HG03139 (cell line): Measurements from ENCODE around the gene ORC1.

Experiments
- ATAC-seq: cut with Tn5 transposase; IDR thresholded peaks from one replicate; pipeline ENCODE4 v1.9.1; 2021; ENCODE audit not compliant: unreplicated experiment

ORC1 gene

DNA sequence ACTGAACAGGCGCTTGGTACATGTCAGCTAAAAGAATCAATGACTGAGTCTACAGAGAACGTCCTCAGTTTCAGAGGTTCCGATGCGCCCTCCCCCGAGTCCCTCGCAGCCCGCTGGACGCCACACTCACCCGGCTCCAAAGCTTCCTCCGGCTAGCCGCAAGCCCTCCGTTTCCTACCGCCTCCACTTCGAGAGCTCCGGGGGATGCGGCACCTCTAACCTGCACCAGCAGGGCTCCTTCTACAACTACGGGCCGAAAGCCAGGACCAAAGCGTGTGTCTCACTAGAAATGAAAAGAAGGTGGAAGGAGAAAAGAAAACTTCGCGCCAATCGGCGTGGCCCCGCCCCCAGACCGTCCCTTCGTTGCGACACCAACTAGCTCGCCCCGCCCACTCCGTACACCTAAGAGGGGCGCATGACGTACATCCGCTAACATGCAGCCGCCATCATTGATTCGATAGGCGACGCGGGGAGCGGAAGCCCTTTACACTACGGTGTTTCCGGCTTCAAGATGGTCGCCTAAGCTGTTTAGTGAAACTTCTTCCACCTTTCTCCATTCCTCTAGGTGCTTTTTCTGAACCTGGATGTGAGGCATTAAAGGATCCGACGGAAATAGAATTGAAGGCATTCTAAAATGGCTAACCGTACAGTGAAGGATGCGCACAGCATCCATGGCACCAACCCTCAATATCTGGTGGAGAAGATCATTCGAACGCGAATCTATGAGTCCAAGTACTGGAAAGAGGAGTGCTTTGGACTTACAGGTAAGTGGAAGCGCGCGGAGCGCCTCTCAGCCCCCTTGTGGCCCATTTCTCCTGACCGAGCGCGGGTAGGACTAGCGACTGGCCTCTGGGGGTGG is at the start of gene ORC1, which contains the start of gene PRPF38A:
ORC1 (minus strand) TSS at position 308 of the 859 bp plus-strand sequence. CDS start 2,200 bp downstream, outside the sequence.
PRPF38A (plus strand) TSS at position 487 of the 859 bp plus-strand sequence; CDS start at position 635, 148 bp downstream.
- ATAC-seq, result peak; percentile 94

DNA sequence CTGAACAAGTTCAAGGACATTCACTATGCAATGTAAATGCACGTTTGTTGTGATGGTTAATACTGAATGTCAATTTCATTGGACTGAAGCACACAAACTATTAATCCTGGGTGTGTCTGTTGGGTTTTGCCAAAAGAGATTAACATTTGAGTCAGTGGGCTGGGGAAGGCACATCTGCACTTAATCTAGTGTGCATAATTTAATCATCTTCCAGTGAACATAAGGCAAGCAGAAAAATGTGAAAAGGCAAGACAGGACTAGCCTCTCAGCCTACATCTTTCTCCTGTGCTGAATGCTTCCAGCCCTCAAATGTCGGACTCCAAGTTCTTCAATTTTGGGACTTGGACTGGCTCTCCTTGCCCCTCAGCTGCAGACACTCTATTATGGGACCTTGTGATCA is 40.2 kb upstream of the ORC1 start:
- ATAC-seq, result no peak

DNA sequence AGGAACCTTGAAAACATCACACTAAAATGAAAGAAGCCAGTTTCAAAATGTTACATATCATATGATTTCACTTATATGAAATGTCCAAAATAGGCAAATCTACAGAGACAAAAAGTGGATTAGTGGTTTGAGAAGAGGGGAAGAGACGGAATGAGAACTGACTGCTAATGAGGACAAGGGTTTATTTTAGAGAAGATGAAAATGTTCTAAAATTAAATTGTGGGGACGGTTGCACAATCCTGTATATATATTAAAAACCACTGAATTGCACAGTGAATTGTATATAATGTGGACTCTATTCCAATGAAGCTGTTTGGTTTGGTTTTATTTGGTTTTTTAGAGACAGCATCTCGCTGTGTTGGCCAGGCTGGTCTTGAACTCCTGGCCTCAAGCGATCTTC is 35.8 kb upstream of the ORC1 start:
- ATAC-seq, result no peak

DNA sequence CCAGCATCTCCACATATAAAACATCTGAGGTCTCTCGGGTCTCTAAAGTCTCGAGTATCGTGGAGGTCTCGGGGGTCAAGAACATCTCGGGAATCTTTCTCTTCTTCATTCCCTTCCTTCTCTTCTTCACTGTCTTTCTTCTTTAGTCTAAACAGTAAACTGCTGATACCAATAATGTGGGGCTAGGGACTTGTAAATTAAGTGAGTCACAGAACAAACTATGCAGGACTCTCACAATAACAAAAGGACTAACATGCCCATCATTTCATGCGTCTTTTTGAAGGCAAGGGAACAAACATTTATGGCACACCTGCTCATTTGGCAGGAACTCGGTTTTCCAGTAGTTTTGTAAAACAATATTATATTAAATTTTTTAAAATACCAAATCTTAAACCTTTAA is 32.6 kb upstream of the ORC1 start:
- ATAC-seq, result no peak

DNA sequence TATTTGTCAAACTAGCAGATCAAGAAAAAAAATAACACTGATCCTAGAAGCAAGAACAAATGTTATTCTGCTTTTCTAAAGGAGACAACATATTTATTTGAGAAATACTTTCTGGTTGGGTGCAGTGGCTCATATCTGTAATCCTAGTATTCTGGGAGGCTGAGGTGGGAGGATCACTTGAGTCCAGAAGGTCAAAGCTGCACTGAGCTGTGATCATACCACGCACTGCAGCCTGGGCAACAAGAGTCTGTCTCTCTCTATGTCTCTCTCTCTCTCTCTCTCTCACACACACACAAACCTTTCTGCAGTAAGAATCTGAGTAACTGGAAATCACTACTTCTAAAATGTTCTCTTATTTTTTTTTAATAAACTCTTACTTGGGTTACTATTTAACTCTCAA is 31.4 kb upstream of the ORC1 start:
- ATAC-seq, result no peak

DNA sequence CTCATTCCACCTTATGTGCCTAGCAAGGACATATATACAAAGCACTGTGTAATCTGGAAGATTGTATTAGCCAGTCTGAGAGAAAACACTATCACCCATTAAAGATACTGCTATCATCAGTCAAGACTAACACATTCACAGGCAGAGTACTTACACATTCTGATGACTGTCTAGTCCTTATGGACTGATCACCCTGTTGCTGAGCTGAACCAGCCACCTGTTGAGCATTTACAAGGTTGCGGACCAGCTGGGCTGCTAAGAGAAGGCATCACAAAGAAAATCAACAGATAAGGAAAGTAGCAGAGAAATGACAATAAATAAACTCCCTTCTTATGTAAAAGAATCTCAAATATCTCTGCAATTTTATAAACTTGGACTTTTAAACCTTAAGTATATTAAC is 31.0 kb upstream of the ORC1 start:
- ATAC-seq, result no peak

DNA sequence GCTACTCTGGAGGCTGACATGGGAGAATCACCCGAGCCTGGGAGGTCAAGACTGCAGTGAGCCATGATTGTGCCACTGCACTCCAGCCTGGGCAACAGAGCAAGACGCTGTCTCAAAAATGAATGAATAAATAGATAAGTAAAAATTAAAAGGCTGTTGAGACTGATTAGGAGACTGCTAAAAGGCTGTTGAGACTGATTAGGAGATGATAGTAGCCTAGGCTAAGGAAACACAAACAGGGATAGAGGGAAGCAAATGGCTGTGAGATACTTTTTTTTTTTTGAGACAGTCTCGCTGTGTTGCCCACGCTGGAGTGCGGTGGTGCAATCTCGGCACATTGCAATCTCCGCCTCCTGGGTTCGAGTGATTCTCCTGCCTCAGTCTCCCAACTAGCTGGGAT is 28.6 kb upstream of the ORC1 start:
- no peak for ATAC-seq

DNA sequence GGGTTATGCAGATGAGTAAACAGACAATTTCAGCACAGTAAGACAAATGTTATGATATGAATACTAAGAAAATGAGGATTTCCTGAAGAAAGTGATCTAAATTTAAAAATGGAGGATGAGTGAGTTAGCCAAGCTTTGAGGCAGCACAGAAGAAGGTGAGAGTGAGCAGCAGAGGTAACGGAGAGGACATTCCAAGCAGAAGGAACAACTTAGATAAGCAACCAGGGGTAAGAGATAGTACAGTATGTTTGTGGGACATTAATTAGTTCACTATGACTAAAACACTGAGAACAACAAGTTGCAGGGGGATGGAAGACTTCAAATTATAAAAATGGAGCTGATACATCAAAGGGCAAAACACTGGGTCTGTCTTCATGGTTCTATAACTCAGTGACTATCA is 22.9 kb upstream of the ORC1 start:
- ATAC-seq, result no peak

DNA sequence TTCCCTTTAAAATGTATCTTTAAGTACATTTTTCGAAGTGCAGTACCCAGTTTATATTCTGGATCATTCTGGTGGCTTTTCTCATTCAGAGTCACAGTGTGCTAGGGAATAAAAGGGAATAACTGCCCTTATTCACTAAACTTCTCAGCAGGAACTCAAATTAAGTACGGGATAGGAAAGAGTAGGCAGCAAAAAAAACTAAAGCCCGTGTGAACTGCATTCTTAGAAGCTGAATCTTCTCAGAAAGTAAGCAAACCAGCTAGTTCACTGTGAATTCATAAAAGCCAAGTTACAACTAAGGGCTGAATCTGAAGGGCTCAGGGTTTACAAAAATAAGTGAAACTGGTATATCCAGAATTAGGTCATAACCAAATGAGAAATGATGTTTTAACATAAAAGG is 22.1 kb upstream of the ORC1 start:
- no peak for ATAC-seq

DNA sequence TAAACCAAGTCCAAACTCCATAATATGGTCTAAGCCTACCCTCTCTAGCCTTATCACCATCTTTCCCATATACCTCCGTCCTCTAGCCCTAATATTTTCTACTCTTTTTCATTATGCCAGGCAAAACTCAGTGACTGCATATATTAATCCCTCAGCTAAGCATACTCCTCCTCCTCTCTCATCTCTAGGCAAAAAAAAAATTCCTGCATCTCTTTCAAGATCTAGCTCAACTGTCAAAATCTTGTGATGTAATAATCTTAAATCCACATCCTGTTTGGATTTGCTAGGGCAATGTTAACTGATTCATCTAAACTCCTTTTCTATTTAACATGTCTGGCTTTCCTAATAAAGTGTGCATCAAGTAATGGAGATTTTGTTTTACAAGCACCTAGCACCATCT is 20.6 kb upstream of the ORC1 start:
- ATAC-seq, result no peak

DNA sequence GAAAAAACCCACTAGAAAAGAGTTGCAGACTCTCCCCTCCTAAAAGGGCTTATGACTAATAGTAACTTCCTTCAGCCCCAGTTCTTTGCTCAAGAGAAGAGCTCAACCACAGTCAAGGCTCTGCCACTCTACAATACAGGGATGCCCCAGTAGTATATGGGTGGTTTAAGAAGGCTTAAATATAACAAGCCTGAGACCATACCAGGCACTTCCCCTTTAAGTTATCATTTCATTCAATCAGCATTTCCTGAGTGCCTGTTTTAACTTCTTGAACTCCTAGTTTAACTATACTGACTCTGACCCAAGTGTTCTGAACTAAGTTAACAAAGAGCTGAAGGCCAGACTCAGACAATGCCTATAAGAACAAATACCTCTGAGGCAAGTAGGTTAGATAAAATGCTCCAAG is 20.0 kb upstream of the ORC1 start:
- no peak for ATAC-seq

DNA sequence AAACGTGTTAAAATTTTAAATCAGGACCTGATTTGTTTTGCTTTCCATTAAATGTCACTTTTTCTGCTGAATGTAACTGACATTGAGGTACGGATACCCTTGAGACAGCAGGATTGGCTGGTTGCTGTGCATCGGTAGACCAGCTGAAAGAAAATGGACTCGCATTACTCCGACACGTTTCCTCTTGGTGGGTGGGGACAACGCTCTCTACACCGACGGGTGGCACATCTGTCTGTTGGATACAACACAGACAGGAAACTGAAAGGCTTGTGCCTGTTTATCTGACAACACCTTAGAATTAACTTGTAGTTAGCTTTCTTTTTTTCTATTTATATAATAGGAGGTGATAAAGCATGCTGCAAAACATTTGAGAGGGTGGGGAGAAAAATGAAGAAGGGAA is 19.5 kb upstream of the ORC1 start:
- no peak for ATAC-seq

DNA sequence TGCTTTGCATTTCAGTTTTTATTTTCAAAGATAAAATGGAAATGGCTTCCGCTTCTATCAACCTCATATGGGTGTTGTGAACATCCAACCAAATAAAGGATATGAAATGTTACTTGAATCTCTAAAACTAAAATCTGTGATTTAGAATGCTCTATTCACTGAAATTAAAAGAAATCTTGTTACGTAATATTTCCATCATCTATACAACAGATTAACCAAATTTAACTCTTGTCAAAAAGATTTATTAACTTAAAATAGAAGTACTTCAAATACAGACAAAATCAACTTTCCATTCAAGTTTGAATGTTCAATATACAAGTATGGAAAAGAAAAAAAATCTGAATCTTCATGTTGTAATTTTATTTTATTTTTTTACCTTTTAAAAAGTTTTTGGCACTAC is 18.8 kb upstream of the ORC1 start:
- ATAC-seq, result no peak

DNA sequence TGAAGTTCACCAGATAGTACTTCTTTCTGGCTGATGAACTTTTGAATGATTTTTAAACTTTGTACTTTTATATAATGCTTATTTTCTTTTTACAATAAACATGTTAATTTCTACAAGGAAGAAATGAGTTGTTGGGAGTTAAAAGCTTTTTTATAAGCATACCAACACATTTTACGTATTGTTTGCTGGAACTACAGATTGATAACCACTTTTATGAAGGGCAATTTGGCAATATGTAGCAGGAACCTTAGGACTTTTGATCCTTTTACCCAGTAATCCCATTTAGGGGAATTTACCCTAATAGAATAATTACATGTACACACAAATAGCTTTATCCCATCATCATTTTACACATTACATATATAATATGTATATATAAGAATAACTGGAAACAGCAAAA is 16.5 kb upstream of the ORC1 start:
- no peak for ATAC-seq

DNA sequence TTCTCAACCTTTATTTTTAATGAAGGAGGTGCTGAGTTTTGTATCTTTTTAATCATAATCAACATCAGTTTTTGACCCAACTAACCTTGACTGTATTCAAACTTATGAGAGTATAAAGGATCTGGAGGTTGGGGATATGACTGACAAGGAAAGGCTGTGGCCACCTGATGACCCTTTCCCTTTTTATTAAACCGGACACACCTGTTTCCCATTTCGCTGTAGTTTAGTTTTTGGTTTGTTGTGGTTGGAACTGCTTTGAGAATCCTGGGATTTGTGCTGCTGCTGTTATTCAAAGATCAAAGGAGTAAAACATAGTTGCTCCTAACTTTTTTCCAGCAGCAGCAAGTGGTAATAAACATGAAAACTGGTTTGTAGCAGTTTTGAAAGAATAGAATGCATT is 12.6 kb upstream of the ORC1 start:
- no peak for ATAC-seq

DNA sequence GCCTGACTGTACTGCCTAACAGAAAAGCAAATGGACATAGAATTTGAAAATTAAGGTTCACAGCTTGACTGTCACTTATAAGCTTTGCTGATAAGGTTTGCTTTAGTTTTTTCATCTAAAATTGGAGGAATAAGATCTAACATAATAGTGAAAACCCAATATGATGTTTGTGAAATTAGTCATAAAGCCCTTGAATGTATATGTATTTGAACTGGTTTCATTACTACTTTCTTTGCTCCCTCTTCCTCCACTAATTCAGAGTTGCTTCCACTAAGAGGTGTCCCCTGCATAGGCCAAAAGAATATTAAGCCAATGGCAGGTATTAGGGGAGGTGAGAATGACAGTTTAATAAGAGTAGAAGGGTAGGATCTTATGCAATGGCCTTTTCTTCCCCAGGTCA is 10.7 kb upstream of the ORC1 start:
- no peak for ATAC-seq

DNA sequence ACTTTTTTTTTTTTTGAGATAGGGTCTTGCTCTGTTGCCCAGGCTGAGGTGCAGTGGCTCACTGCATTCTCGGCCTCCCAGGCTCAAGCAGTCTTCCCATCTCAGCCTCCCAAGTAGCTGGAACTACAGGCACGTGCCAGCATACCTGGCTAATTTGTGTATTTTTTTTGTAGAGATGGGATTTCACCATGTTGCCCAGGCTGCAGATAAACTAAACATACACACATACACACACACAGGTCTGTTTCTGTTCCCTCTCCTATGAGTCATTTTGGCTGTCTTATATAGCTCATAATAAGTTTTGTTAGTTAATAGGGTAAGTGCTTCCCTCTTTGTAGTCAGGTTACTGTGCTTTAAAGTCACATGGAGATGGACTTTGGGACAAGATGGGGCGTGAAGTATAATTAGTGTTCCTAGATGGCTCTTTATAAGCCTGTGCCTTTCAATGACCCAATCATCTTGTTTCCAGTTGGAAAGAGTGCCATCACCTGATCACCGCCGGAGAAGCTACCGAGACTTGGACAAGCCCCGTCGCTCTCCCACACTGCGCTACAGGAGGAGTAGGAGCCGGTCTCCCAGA is 9.3 kb upstream of the ORC1 start:
- no peak for ATAC-seq

DNA sequence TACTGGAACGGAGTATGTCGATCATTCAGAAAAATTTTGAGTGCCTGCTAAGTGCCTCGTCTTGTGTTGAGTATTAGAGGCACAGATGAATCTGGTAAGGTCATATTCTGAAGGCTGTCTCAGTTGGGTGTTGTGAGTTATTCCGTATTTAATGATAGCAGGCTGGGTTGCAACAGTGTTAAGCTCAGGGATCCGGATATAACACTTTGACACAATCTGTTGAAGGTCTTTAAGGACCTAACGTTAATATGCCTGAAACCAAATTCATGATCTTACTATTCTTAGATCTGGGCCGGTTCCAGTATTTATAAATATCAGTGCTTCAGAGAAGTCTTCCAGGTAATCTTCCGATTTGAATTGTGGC is 734 bp upstream of the ORC1 start:
- ATAC-seq, result no peak

DNA sequence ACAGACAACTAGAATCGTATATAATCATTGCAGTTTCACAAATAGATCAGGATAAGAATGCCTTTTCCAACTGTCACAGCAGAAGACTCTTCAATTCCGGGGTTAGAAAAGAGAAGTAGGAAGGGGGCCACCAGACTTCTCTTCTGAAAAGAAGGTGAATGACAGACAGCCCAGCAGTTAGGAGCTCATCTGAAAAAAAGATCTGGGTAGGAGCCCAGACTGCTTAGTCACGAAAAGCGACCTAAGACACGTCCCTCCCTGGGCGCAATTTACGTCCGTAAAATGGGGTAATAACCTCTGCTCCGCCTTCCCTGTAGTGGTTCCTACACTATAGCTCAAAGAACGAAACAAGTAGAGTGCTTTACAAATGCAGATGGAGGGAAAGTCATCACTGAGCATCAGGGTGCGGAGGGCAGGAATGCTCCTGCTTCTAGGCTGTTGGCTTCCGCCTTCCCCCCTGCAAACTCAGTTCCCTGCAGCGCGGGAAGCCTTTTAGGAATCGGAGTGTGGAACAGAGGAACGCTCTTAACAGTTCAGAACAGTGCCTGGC is 582 bp downstream of the ORC1 start:
- ATAC-seq, result peak; percentile 35

DNA sequence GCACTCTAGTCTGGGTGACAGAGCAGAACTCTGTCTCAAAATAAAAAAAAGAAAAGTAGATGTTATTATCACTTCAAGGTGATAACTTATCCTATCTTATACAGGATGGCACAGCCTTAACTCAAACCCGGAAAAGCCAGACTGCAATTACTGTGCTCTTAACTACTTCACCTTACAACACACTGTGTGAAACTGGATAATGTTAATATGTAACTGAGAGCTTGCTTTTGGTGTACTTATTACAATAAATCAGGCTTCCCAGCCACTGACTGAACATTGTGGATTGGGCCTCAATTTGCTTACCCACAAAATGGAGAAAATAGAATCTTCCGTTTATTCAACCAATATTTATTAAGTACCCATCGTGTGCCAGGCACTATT is 1.4 kb downstream of the ORC1 start:
- no peak for ATAC-seq

DNA sequence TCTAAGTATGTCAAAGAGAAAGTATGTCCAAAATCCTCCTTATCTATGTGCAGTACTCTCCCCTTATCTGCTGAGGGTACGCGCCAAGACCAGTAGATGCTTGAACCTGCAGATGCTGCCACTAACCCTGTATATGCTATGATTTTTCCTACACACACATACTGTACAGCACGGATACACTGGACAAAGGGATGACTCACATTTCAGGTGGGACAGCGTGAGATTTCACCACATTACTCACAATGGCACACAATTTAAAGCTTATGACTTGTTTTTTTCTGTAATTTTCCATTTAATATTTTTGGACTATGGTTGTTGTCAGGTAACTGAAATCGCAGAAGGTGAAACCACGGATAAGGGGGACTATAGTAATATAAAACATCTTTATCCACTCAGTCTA is 4.1 kb downstream of the ORC1 start:
- no peak for ATAC-seq

DNA sequence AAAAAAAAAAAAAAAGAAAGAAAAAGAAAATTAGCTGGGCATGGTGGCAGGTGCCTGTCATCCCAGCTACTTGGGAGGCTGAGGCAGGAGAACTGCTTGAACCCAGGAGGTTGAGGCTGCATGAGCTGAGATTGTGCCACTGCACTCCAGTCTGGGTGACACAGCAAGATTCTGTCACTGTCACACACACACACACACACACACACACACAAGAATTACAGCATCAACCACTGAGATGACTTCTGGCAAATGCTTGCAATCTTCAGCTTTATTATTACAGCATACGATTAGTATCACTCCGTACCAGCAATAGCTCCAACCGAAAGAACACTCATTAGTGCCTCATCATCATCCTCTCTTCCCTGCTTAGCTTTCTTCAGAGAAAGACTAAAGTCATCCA is 4.6 kb downstream of the ORC1 start:
- ATAC-seq, result no peak
